GM23338 (cell line): ENCODE measurements around the gene HSPA12A. TPM values are rescaled to one million over a fixed set of nuclear protein-coding genes. Genes with fewer than 3 reads are reported as not detected.

ENCODE experiments used
- ATAC-seq: fragments of 200-7000 bp; cut with Tn5 transposase; 3 replicates; pipeline ENCODE4 v1.9.1; 2020
- DNase-seq: peaks from one replicate; pipeline ENCODE4 v3.0.0-alpha.2; 2015; ENCODE audit warnings: low spot score
- H2AFZ ChIP-seq: fragments of 200-600 bp; sonication (generic); 2 replicates; pipeline ENCODE4 v1.8.0; 2016; ENCODE audit warnings: antibody characterized with exemption, mild to moderate bottlenecking, moderate library complexity
- H3F3A ChIP-seq: fragments of 200-600 bp; sonication (generic); replicated peaks from 2 replicates; pipeline ENCODE4 v1.8.0; 2017; ENCODE audit warnings: antibody characterized with exemption, mixed run types, low read depth
- H3K27ac ChIP-seq: fragments of 200-600 bp; sonication (generic); 2 replicates; pipeline ENCODE4 v1.6.1; 2016; ENCODE audit warnings: low read depth
- H3K27me3 ChIP-seq: fragments of 200-600 bp; sonication (generic); 2 replicates; pipeline ENCODE4 v1.8.0; 2016; ENCODE audit warnings: mild to moderate bottlenecking, mixed run types, moderate library complexity; ENCODE audit not compliant: insufficient read depth
- H3K36me3 ChIP-seq: fragments of 200-600 bp; sonication (generic); 2 replicates; pipeline ENCODE4 v1.8.0; 2016; ENCODE audit warnings: mild to moderate bottlenecking; ENCODE audit not compliant: insufficient read depth
- H3K4me1 ChIP-seq: fragments of 200-600 bp; sonication (generic); 2 replicates; pipeline ENCODE4 v1.8.0; 2016; ENCODE audit warnings: mild to moderate bottlenecking, moderate library complexity; ENCODE audit not compliant: insufficient read depth
- H3K4me2 ChIP-seq: fragments of 200-600 bp; sonication (generic); 2 replicates; pipeline ENCODE4 v1.7.1; 2017; ENCODE audit warnings: mixed run types
- H3K4me3 ChIP-seq: fragments of 200-600 bp; sonication (generic); 2 replicates; pipeline ENCODE4 v1.6.1; 2016; ENCODE audit warnings: mixed run types
- H3K79me2 ChIP-seq: fragments of 200-600 bp; sonication (generic); replicated peaks from 2 replicates; pipeline ENCODE4 v1.8.0; 2017; ENCODE audit warnings: mild to moderate bottlenecking; ENCODE audit not compliant: insufficient read depth
- H3K9me2 ChIP-seq: fragments of 200-600 bp; sonication (generic); 2 replicates; pipeline ENCODE4 v1.8.0; 2017; ENCODE audit not compliant: insufficient read depth
- H4K20me1 ChIP-seq: fragments of 200-600 bp; sonication (generic); replicated peaks from 2 replicates; pipeline ENCODE4 v1.8.0; 2017; ENCODE audit warnings: mild to moderate bottlenecking; ENCODE audit not compliant: insufficient read depth
- H3K27ac Mint-ChIP-seq: 2 replicates; pipeline ENCODE4 v1.8.0; 2020; ENCODE audit warnings: inconsistent platforms, mild to moderate bottlenecking, moderate library complexity, mixed read lengths
- H3K27me3 Mint-ChIP-seq: 3 replicates; pipeline ENCODE4 v1.8.0; 2022; ENCODE audit warnings: low read depth, mild to moderate bottlenecking, moderate library complexity, mixed read lengths, inconsistent platforms; ENCODE audit not compliant: insufficient read depth, poor library complexity
- H3K36me3 Mint-ChIP-seq: 3 replicates; pipeline ENCODE4 v1.8.0; 2021; ENCODE audit warnings: low read depth, mild to moderate bottlenecking, inconsistent platforms, moderate library complexity, mixed read lengths
- H3K4me1 Mint-ChIP-seq: 3 replicates; pipeline ENCODE4 v1.8.0; 2020; ENCODE audit warnings: mild to moderate bottlenecking, inconsistent platforms, mixed read lengths
- H3K4me3 Mint-ChIP-seq: 3 replicates; pipeline ENCODE4 v1.8.0; 2021; ENCODE audit warnings: moderate library complexity, mild to moderate bottlenecking, inconsistent platforms, mixed read lengths
- H3K9me3 Mint-ChIP-seq: 3 replicates; pipeline ENCODE4 v1.8.0; 2020; ENCODE audit warnings: moderate library complexity, mild to moderate bottlenecking, inconsistent platforms, mixed read lengths
- CREB1 ChIP-seq: fragments of 250-450 bp; sonication (Bioruptor Pico); IDR thresholded peaks from 2 replicates; pipeline ENCODE4 v1.5.0; 2020; ENCODE audit warnings: low read depth, mild to moderate bottlenecking, moderate library complexity
- EZH2 ChIP-seq: fragments of 200-600 bp; sonication (generic); IDR thresholded peaks from one replicate; pipeline ENCODE4 v1.8.0; 2017; ENCODE audit warnings: antibody characterized with exemption, mild to moderate bottlenecking, low read depth; ENCODE audit not compliant: unreplicated experiment
- EZH2phosphoT487 ChIP-seq: fragments of 200-600 bp; sonication (generic); IDR thresholded peaks from one replicate; pipeline ENCODE4 v1.8.1; 2018; ENCODE audit warnings: antibody characterized with exemption; ENCODE audit not compliant: unreplicated experiment
- NANOG ChIP-seq: IDR thresholded peaks from 2 replicates; pipeline ENCODE4 v1.6.1; 2016; ENCODE audit warnings: antibody characterized with exemption, borderline replicate concordance
- POLR2AphosphoS5 ChIP-seq: IDR thresholded peaks from 2 replicates; pipeline ENCODE4 v1.6.1; 2016; ENCODE audit warnings: antibody characterized with exemption, low read depth
- STAT1 ChIP-seq: IDR thresholded peaks from one replicate; pipeline ENCODE4 v1.6.1; 2016; ENCODE audit warnings: antibody characterized with exemption; ENCODE audit not compliant: unreplicated experiment
- ZNF114 ChIP-seq: fragments of 250-450 bp; sonication (Bioruptor Pico); IDR thresholded peaks from 2 replicates; pipeline ENCODE4 v1.5.0; 2020; ENCODE audit warnings: mild to moderate bottlenecking, moderate library complexity
- ZNF331 ChIP-seq: fragments of 250-450 bp; sonication (Bioruptor Pico); IDR thresholded peaks from 2 replicates; pipeline ENCODE4 v1.5.0; 2020; ENCODE audit warnings: low read depth, mild to moderate bottlenecking, moderate library complexity
- polyA plus RNA-seq: library from polyadenylated mRNA; unstranded; fragments of >200 nt; fragmentation: Nextera tagmentation; extraction: Ambion mirVana; gene quantifications from 2 replicates; pipeline ENCODE4 v1.2.1, GENCODE V29; 2016
- total RNA-seq: library from RNA; depleted of rRNA; stranded (reverse); fragments of >200 nt; shearing (Covaris generic); gene quantifications from 2 replicates; pipeline ENCODE4 v1.2.3, GENCODE V29; 2014
- TF ChIP-seq, protein P1 (sequence below): fragments of 250-450 bp; sonication (Bioruptor Pico); IDR thresholded peaks from 2 replicates; pipeline ENCODE4 v1.5.0; 2020; ENCODE audit warnings: mild to moderate bottlenecking, moderate library complexity
- TF ChIP-seq, protein P2 (sequence below), 2 experiments: fragments of 200-600 bp in 1 of 2; sonication (generic) in 1 of 2; conservative IDR thresholded peaks; 2 replicates each; pipeline versions ENCODE4 v1.5.1 to v1.6.1; 2016 to 2017; ENCODE audit warnings: antibody characterized with exemption in 2 of 2, low read depth in 2 of 2, mild to moderate bottlenecking in 2 of 2, moderate library complexity in 1 of 2
- TF ChIP-seq, protein P3 (sequence below): IDR thresholded peaks from 2 replicates; pipeline ENCODE4 v1.6.1; 2016; ENCODE audit warnings: antibody characterized with exemption

The HSPA12A gene
- total and polyA plus RNA-seq, 2 experiments from 2014 or later = 4.4 to 6.3 TPM

DNA sequence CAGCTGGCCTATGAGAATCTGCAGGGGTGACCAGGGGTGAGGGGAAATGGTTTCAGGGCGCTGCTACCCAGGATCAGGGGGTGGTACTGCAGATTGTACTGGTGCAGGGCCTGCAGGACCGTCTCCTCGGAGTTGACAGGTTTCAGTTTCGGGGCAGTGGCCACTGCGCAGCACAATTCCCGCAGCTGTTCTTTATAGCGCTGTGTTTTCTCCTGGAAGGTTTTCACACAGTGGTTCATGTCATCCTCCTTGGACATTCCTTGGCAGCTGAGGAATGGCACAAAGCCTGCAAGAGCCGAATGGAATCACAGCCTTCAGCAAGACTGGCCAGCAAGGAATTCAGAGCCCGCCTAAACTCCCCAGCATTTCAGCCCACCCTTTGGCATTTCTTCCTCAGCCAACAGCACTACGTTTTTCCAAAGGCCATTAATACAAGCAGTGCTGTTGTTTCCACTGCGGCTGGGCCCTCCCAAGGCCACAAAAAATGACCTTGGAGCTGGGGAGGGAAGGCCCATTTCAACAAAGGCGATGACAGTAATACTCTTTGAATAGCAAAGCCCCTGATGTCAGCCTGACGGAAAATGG lies 76.7 kb downstream of the HSPA12A start:
- Mint-ChIP-seq H3K4me3 (no peak overlapping the region), H3K36me3 (peaks cover 37% of the 10 kb centered on the region), H3K4me1 (peaks cover 13% of the 10 kb centered on the region), H3K27me3 (peaks cover 2% of the 10 kb centered on the region), H3K9me3 (no peaks in the 10 kb centered on the region), H3K27ac (no peak overlapping the region)
- Histone ChIP-seq H4K20me1 (no peaks in the 10 kb centered on the region; the same call in 1 of the 2 replicates), H3K9me2 (no peaks in the 10 kb centered on the region), H3K27me3 (no peaks in the 10 kb centered on the region), H3K4me2 (no peak overlapping the region), H3F3A (no peaks in the 10 kb centered on the region), H3K4me1 (peaks cover 11% of the 10 kb centered on the region), H3K36me3 (peaks cover 3% of the 10 kb centered on the region; the same call in 1 of the 2 replicates), H3K79me2 (peaks cover 6% of the 10 kb centered on the region), H3K27ac (no peak overlapping the region), H2AFZ (no peak overlapping the region), H3K4me3 (no peak overlapping the region)
- ATAC-seq = no peak
- TF ChIP-seq STAT1 = no peak
- DNase-seq = no peak

DNA sequence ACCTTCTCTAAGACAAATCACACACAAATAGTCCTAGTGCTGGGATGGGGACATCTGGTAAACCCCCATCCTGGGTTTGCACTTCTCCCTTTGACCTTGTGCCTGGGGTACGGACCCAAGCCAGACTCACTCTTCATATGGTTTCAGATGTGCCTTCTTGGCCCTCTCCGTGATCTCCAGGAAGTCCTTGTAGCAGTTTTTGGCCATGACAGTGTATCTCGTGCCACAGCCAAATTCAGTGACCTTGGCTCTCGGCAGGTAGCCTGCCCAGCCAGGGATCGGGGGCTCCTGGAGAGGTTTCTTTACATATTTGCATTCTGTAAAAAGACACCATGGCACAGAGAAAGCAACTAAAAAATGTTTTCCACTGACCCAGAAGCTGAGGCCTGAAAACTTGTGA lies 77.7 kb downstream of the HSPA12A start:
- Histone ChIP-seq H4K20me1 (no peaks in the 10 kb centered on the region; the same call in 1 of the 2 replicates), H3F3A (no peaks in the 10 kb centered on the region), H2AFZ (no peak overlapping the region), H3K4me2 (no peak overlapping the region), H3K9me2 (no peaks in the 10 kb centered on the region), H3K4me3 (no peak overlapping the region), H3K79me2 (peaks cover 6% of the 10 kb centered on the region), H3K27me3 (no peaks in the 10 kb centered on the region), H3K4me1 (peaks cover 8% of the 10 kb centered on the region; the same call in 1 of the 2 replicates), H3K27ac (no peak overlapping the region), H3K36me3 (peaks cover 3% of the 10 kb centered on the region; the same call in 1 of the 2 replicates)
- Mint-ChIP-seq H3K4me3 (no peak overlapping the region), H3K9me3 (no peaks in the 10 kb centered on the region), H3K4me1 (peaks cover 9% of the 10 kb centered on the region), H3K27ac (no peak overlapping the region), H3K27me3 (peaks cover 2% of the 10 kb centered on the region), H3K36me3 (peaks cover 37% of the 10 kb centered on the region)
- DNase-seq (no peak), ATAC-seq (no peak)
- TF ChIP-seq STAT1 (no peak), CREB1 (CRISPR knock-in tag) (no peak), POLR2AphosphoS5 (no peak), EZH2 (no peak), ZNF114 (CRISPR knock-in tag) (no peak), ZNF331 (CRISPR knock-in tag) (no peak), NANOG (no peak), EZH2phosphoT487 (no peak)
- TF ChIP-seq, protein P1, sequence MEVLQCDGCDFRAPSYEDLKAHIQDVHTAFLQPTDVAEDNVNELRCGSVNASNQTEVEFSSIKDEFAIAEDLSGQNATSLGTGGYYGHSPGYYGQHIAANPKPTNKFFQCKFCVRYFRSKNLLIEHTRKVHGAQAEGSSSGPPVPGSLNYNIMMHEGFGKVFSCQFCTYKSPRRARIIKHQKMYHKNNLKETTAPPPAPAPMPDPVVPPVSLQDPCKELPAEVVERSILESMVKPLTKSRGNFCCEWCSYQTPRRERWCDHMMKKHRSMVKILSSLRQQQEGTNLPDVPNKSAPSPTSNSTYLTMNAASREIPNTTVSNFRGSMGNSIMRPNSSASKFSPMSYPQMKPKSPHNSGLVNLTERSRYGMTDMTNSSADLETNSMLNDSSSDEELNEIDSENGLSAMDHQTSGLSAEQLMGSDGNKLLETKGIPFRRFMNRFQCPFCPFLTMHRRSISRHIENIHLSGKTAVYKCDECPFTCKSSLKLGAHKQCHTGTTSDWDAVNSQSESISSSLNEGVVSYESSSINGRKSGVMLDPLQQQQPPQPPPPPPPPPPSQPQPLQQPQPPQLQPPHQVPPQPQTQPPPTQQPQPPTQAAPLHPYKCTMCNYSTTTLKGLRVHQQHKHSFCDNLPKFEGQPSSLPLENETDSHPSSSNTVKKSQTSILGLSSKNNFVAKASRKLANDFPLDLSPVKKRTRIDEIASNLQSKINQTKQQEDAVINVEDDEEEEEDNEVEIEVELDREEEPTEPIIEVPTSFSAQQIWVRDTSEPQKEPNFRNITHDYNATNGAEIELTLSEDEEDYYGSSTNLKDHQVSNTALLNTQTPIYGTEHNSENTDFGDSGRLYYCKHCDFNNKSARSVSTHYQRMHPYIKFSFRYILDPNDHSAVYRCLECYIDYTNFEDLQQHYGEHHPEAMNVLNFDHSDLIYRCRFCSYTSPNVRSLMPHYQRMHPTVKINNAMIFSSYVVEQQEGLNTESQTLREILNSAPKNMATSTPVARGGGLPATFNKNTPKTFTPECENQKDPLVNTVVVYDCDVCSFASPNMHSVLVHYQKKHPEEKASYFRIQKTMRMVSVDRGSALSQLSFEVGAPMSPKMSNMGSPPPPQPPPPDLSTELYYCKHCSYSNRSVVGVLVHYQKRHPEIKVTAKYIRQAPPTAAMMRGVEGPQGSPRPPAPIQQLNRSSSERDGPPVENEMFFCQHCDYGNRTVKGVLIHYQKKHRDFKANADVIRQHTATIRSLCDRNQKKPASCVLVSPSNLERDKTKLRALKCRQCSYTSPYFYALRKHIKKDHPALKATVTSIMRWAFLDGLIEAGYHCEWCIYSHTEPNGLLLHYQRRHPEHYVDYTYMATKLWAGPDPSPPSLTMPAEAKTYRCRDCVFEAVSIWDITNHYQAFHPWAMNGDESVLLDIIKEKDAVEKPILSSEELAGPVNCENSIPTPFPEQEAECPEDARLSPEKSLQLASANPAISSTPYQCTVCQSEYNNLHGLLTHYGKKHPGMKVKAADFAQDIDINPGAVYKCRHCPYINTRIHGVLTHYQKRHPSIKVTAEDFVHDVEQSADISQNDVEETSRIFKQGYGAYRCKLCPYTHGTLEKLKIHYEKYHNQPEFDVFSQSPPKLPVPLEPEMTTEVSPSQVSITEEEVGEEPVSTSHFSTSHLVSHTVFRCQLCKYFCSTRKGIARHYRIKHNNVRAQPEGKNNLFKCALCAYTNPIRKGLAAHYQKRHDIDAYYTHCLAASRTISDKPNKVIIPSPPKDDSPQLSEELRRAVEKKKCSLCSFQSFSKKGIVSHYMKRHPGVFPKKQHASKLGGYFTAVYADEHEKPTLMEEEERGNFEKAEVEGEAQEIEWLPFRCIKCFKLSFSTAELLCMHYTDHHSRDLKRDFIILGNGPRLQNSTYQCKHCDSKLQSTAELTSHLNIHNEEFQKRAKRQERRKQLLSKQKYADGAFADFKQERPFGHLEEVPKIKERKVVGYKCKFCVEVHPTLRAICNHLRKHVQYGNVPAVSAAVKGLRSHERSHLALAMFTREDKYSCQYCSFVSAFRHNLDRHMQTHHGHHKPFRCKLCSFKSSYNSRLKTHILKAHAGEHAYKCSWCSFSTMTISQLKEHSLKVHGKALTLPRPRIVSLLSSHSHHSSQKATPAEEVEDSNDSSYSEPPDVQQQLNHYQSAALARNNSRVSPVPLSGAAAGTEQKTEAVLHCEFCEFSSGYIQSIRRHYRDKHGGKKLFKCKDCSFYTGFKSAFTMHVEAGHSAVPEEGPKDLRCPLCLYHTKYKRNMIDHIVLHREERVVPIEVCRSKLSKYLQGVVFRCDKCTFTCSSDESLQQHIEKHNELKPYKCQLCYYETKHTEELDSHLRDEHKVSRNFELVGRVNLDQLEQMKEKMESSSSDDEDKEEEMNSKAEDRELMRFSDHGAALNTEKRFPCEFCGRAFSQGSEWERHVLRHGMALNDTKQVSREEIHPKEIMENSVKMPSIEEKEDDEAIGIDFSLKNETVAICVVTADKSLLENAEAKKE (CRISPR knock-in tag) = no peak
- TF ChIP-seq, protein P2, sequence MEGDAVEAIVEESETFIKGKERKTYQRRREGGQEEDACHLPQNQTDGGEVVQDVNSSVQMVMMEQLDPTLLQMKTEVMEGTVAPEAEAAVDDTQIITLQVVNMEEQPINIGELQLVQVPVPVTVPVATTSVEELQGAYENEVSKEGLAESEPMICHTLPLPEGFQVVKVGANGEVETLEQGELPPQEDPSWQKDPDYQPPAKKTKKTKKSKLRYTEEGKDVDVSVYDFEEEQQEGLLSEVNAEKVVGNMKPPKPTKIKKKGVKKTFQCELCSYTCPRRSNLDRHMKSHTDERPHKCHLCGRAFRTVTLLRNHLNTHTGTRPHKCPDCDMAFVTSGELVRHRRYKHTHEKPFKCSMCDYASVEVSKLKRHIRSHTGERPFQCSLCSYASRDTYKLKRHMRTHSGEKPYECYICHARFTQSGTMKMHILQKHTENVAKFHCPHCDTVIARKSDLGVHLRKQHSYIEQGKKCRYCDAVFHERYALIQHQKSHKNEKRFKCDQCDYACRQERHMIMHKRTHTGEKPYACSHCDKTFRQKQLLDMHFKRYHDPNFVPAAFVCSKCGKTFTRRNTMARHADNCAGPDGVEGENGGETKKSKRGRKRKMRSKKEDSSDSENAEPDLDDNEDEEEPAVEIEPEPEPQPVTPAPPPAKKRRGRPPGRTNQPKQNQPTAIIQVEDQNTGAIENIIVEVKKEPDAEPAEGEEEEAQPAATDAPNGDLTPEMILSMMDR (conservative IDR thresholded peaks at IDR 0.05; ENCODE audit: low read depth in 2 of 2) = no peak
- TF ChIP-seq, protein P3, sequence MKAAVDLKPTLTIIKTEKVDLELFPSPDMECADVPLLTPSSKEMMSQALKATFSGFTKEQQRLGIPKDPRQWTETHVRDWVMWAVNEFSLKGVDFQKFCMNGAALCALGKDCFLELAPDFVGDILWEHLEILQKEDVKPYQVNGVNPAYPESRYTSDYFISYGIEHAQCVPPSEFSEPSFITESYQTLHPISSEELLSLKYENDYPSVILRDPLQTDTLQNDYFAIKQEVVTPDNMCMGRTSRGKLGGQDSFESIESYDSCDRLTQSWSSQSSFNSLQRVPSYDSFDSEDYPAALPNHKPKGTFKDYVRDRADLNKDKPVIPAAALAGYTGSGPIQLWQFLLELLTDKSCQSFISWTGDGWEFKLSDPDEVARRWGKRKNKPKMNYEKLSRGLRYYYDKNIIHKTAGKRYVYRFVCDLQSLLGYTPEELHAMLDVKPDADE = no peak
